ENCODE data around the gene PLSCR2. TPM values are rescaled to one million over a fixed set of nuclear protein-coding genes. Genes with fewer than 3 reads are reported as not detected.
"Not testable (repeated sequence)": the region's sequence is repeated elsewhere in the genome, so short reads cannot be mapped to it uniquely, and the experiment has no call there.

PLSCR2 gene
- total RNA-seq = not detected

- DNase-seq = peak; percentile 46
Observed at GRCh38 chr3:146469150-146470017, at the start of gene PLSCR2. TSS of gene PLSCR2 (minus strand) at chr3:146469561. CDS start at chr3:146459904, 9,657 bp downstream.

GRCh38 chr3:146517684-146518435 lies 48.5 kb upstream of the PLSCR2 start:
- no peak for DNase-seq

- DNase-seq = no peak
Observed at GRCh38 chr3:146513386-146514051, 44.2 kb upstream of the PLSCR2 start.

GRCh38 chr3:146511402-146512134 lies 42.2 kb upstream of the PLSCR2 start:
- no peak for DNase-seq

- no peak for DNase-seq
Observed at GRCh38 chr3:146507331-146508120, 38.2 kb upstream of the PLSCR2 start.

- DNase-seq = no peak
Observed at GRCh38 chr3:146505516-146505915, 36.2 kb upstream of the PLSCR2 start.

GRCh38 chr3:146504498-146505197 lies 35.3 kb upstream of the PLSCR2 start:
- DNase-seq = no peak

GRCh38 chr3:146503461-146504202 lies 34.3 kb upstream of the PLSCR2 start:
- DNase-seq = no peak

GRCh38 chr3:146502887-146503460 lies 33.6 kb upstream of the PLSCR2 start:
- no peak for DNase-seq

GRCh38 chr3:146501752-146502151 lies 32.4 kb upstream of the PLSCR2 start:
- no peak for DNase-seq

- no peak for DNase-seq
Observed at GRCh38 chr3:146499701-146500100, 30.3 kb upstream of the PLSCR2 start.

GRCh38 chr3:146498002-146498736 lies 28.8 kb upstream of the PLSCR2 start:
- no peak for DNase-seq

GRCh38 chr3:146497145-146497843 lies 27.9 kb upstream of the PLSCR2 start:
- DNase-seq = not testable (repeated sequence)

GRCh38 chr3:146496726-146497125 lies 27.4 kb upstream of the PLSCR2 start:
- DNase-seq = no peak

- DNase-seq = no peak
Observed at GRCh38 chr3:146496251-146496650, 26.9 kb upstream of the PLSCR2 start.

- no peak for DNase-seq
Observed at GRCh38 chr3:146493761-146494160, 24.4 kb upstream of the PLSCR2 start.

GRCh38 chr3:146493221-146493620 lies 23.9 kb upstream of the PLSCR2 start:
- no peak for DNase-seq

- DNase-seq = no peak
Observed at GRCh38 chr3:146491303-146491702, 21.9 kb upstream of the PLSCR2 start.

- no peak for DNase-seq
Observed at GRCh38 chr3:146485297-146485696, 15.9 kb upstream of the PLSCR2 start.

Measured in effector CD4-positive, alpha-beta T cell (primary cell).